DOHH2 (cell line): ENCODE data around the gene PHKG2.

Experiments used
- EZH2phosphoT487 ChIP-seq: fragments of 200-600 bp; sonication (generic); IDR thresholded peaks from 2 replicates; pipeline ENCODE4 v1.6.1; 2017; ENCODE audit warnings: borderline replicate concordance, mild to moderate bottlenecking, antibody characterized with exemption, low read length, moderate library complexity, mixed read lengths
- TF ChIP-seq, protein P1 (sequence below): fragments of 200-600 bp; sonication (generic); IDR thresholded peaks from one replicate; pipeline ENCODE4 v1.5.1; 2014; ENCODE audit warnings: antibody characterized with exemption, mild to moderate bottlenecking, low read depth, low read length; ENCODE audit not compliant: poor library complexity, severe bottlenecking

DNA sequence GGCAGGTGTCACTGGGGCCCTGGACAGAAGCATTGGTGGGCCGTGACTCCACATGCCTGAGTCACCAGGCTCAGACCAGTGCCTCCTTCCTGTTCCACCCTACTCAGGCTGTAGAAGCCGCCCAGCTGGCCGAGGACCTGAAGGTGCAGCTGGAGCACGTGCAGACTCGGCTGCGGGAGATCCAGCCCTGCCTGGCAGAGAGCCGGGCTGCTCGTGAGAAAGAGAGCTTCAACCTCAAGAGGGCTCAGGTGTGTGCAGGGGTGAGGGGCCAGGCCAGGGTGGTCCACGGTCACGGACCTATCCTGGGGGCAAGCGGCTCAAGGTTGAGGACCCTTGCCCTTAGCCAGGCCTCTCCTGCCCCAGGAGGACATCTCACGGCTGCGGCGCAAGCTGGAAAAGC, 23.5 kb downstream of the PHKG2 start:
- TF ChIP-seq, protein P1, sequence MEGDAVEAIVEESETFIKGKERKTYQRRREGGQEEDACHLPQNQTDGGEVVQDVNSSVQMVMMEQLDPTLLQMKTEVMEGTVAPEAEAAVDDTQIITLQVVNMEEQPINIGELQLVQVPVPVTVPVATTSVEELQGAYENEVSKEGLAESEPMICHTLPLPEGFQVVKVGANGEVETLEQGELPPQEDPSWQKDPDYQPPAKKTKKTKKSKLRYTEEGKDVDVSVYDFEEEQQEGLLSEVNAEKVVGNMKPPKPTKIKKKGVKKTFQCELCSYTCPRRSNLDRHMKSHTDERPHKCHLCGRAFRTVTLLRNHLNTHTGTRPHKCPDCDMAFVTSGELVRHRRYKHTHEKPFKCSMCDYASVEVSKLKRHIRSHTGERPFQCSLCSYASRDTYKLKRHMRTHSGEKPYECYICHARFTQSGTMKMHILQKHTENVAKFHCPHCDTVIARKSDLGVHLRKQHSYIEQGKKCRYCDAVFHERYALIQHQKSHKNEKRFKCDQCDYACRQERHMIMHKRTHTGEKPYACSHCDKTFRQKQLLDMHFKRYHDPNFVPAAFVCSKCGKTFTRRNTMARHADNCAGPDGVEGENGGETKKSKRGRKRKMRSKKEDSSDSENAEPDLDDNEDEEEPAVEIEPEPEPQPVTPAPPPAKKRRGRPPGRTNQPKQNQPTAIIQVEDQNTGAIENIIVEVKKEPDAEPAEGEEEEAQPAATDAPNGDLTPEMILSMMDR = no peak
- no peak for TF ChIP-seq EZH2phosphoT487
